Osteoblast (primary cell): Measurements from ENCODE around the gene KIAA0319L. TPM values are rescaled to one million over a fixed set of nuclear protein-coding genes. Genes with fewer than 3 reads are reported as not detected.

Source experiments
- DNase-seq: peaks from one replicate; pipeline ENCODE4 v3.0.0; 2011; ENCODE audit warnings: low spot score, mixed read lengths; ENCODE audit not compliant: insufficient read length; ENCODE audit errors: missing footprints
- H2AFZ ChIP-seq: 2 replicates; pipeline ENCODE4 v1.6.0; 2011; ENCODE audit warnings: mild to moderate bottlenecking, low read length
- H3K27ac ChIP-seq: 2 replicates; pipeline ENCODE4 v1.5.1; 2011; ENCODE audit warnings: mild to moderate bottlenecking, low read depth, low read length, moderate library complexity
- H3K27me3 ChIP-seq: 2 replicates; pipeline ENCODE4 v1.6.0; 2012; ENCODE audit warnings: mild to moderate bottlenecking, control low read depth, inconsistent platforms, low read length, moderate library complexity; ENCODE audit not compliant: insufficient read depth
- H3K36me3 ChIP-seq: 2 replicates; pipeline ENCODE4 v1.5.1; 2011; ENCODE audit warnings: mild to moderate bottlenecking, low read length, control low read depth, moderate library complexity; ENCODE audit not compliant: insufficient read depth
- H3K4me1 ChIP-seq: 2 replicates; pipeline ENCODE4 v1.5.1; 2011; ENCODE audit warnings: mild to moderate bottlenecking, low read length, control low read depth, moderate library complexity; ENCODE audit not compliant: insufficient read depth
- H3K4me2 ChIP-seq: 2 replicates; pipeline ENCODE4 v1.6.0; 2011; ENCODE audit warnings: mild to moderate bottlenecking, low read length; ENCODE audit not compliant: insufficient read depth
- H3K4me3 ChIP-seq: fragments of 200-600 bp; sonication (generic); 3 replicates; pipeline ENCODE4 v1.5.1; 2012; ENCODE audit warnings: mild to moderate bottlenecking, low read length, inconsistent platforms; ENCODE audit not compliant: insufficient read depth
- H3K79me2 ChIP-seq: 2 replicates; pipeline ENCODE4 v1.6.0; 2012; ENCODE audit warnings: mild to moderate bottlenecking, low read length, control low read depth, inconsistent platforms; ENCODE audit not compliant: insufficient read depth
- H3K9me3 ChIP-seq: 2 replicates; pipeline ENCODE4 v1.5.1; 2011; ENCODE audit warnings: low read depth, low read length, control low read depth
- H4K20me1 ChIP-seq: 2 replicates; pipeline ENCODE4 v1.6.0; 2012; ENCODE audit warnings: mild to moderate bottlenecking, low read length, control low read depth; ENCODE audit not compliant: insufficient read depth
- CTCF ChIP-seq: IDR thresholded peaks from 2 replicates; pipeline ENCODE4 v1.5.1; 2011; ENCODE audit warnings: mild to moderate bottlenecking, low read depth, low read length, moderate library complexity; ENCODE audit errors: extremely low read depth
- total RNA-seq: library from RNA; depleted of rRNA; stranded (reverse); fragments of >200 nt; gene quantifications from 2 replicates; pipeline ENCODE4 v1.2.3, GENCODE V29; 2012

Gene KIAA0319L
- total RNA-seq, 1 donor, result 44.9 TPM

GRCh38 chr1:35430762-35431161 lies 126.4 kb downstream of the KIAA0319L start:
- H3K79me2 ChIP-seq, result no peaks in the 10 kb centered on the region
- H3K9me3 ChIP-seq, result no peaks in the 10 kb centered on the region
- no peak for DNase-seq
- no peaks in the 10 kb centered on the region for H3K27me3 ChIP-seq
- H2AFZ ChIP-seq, result no peak overlapping the region
- H3K36me3 ChIP-seq, result peaks cover 39% of the 10 kb centered on the region
- no peaks in the 10 kb centered on the region for H3K4me1 ChIP-seq
- no peak overlapping the region for H3K4me3 ChIP-seq
- TF ChIP-seq CTCF, result no peak
- H4K20me1 ChIP-seq, result no peaks in the 10 kb centered on the region
- no peak overlapping the region for H3K4me2 ChIP-seq
- no peak overlapping the region for H3K27ac ChIP-seq

- no peaks in the 10 kb centered on the region for H3K9me3 ChIP-seq
Observed at GRCh38 chr1:35428360-35428759, 128.8 kb downstream of the KIAA0319L start.

GRCh38 chr1:35426097-35426586 lies 131.1 kb downstream of the KIAA0319L start:
- Histone ChIP-seq H3K4me1 (no peaks in the 10 kb centered on the region), H3K4me2 (no peak overlapping the region)
- DNase-seq, result no peak

More at GRCh38 chr1:35428360-35428759, 128.8 kb downstream of the KIAA0319L start:
- peaks cover 21% of the 10 kb centered on the region for H3K36me3 ChIP-seq
- H3K27me3 ChIP-seq, result no peaks in the 10 kb centered on the region
- no peak for DNase-seq
- H2AFZ ChIP-seq, result no peak overlapping the region
- no peaks in the 10 kb centered on the region for H4K20me1 ChIP-seq
- no peak overlapping the region for H3K4me2 ChIP-seq
- no peak for TF ChIP-seq CTCF
- no peak overlapping the region for H3K27ac ChIP-seq
- H3K79me2 ChIP-seq, result no peaks in the 10 kb centered on the region
- no peaks in the 10 kb centered on the region for H3K4me1 ChIP-seq
- H3K4me3 ChIP-seq, result no peak overlapping the region

GRCh38 chr1:35408925-35409324 lies 148.3 kb downstream of the KIAA0319L start:
- Histone ChIP-seq H3K79me2 (no peaks in the 10 kb centered on the region), H2AFZ (no peak overlapping the region), H3K27me3 (no peaks in the 10 kb centered on the region), H3K36me3 (peaks cover 50% of the 10 kb centered on the region), H3K4me3 (no peak overlapping the region), H3K4me1 (no peaks in the 10 kb centered on the region), H3K27ac (no peak overlapping the region), H4K20me1 (no peaks in the 10 kb centered on the region), H3K9me3 (no peaks in the 10 kb centered on the region), H3K4me2 (no peak overlapping the region)
- no peak for DNase-seq
- TF ChIP-seq CTCF, result no peak

More at GRCh38 chr1:35426097-35426586, 131.1 kb downstream of the KIAA0319L start:
- no peak for TF ChIP-seq CTCF
- Histone ChIP-seq H3K27ac (no peak overlapping the region), H3K9me3 (no peaks in the 10 kb centered on the region), H3K79me2 (no peaks in the 10 kb centered on the region), H3K4me3 (no peak overlapping the region), H3K36me3 (peaks cover 9% of the 10 kb centered on the region), H3K27me3 (no peaks in the 10 kb centered on the region), H2AFZ (no peak overlapping the region), H4K20me1 (no peaks in the 10 kb centered on the region)
